HL-60 (cell line): Measurements from ENCODE around the gene ATP13A5.

Experiments used
- CTCF ChIP-seq: IDR thresholded peaks from one replicate; pipeline ENCODE4 v1.5.1; 2011; ENCODE audit warnings: low read length, control low read depth, inconsistent platforms; ENCODE audit not compliant: insufficient read depth
- GABPA ChIP-seq: IDR thresholded peaks from 2 replicates; pipeline ENCODE4 v1.6.1; 2012; ENCODE audit warnings: low read depth
- POLR2AphosphoS5 ChIP-seq: IDR thresholded peaks from 2 replicates; pipeline ENCODE4 v1.6.1; 2012; ENCODE audit warnings: low read depth
- REST ChIP-seq: IDR thresholded peaks from 2 replicates; pipeline ENCODE4 v1.6.1; 2012; ENCODE audit warnings: low read depth; ENCODE audit not compliant: insufficient replicate concordance

GRCh38 chr3:193407688-193408087, 29.1 kb upstream of the ATP13A5 start:
- TF ChIP-seq CTCF (no peak), REST (no peak), POLR2AphosphoS5 (no peak), GABPA (no peak)
